Activated CD8-positive, alpha-beta memory T cell treated with anti-CD3 and anti-CD28 coated beads, Interleukin-2, amount 50 U/mL, for 1 hour (primary cell): ENCODE results near the gene ARHGDIA.

Source experiments
- DNase-seq: peaks from one replicate; pipeline ENCODE4 v3.0.0-alpha.2; 2020; ENCODE audit errors: extremely low read depth

ARHGDIA gene

DNA sequence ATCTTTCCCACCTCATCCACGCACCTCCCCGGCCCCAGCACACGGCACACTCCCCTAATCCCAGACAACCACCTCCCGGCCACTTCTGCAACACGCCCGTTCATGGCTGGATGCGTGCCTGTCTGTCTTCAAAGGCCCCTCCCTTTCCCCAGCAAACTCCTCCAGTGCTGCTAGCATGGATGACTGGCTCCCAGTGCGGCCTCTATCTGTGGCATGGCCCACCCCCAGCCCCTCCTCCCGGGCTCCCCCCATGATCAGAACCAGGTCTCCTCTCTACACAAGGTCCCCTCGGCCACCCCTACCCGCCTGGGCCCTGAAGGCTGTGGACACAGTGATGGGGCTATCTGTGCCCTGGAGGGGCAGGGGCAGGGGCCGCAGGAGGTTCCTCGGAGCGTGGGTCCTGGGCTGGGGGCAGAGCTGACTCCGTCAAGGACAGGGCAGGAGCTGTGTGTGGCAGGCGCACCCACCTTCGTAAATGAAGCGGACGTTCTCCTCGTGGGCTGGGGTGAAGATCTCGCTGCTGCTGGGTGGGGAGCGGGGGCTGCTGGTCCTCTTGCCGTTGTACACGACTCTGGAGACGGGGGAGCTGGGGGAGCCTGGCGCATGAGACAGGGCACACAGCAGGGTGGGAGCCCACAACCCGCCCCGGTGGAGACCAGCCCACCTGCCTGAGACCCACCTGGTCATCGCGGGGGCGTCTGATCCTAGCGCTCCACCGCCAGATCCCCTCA is 47.2 kb downstream of the ARHGDIA start:
- no peak for DNase-seq

DNA sequence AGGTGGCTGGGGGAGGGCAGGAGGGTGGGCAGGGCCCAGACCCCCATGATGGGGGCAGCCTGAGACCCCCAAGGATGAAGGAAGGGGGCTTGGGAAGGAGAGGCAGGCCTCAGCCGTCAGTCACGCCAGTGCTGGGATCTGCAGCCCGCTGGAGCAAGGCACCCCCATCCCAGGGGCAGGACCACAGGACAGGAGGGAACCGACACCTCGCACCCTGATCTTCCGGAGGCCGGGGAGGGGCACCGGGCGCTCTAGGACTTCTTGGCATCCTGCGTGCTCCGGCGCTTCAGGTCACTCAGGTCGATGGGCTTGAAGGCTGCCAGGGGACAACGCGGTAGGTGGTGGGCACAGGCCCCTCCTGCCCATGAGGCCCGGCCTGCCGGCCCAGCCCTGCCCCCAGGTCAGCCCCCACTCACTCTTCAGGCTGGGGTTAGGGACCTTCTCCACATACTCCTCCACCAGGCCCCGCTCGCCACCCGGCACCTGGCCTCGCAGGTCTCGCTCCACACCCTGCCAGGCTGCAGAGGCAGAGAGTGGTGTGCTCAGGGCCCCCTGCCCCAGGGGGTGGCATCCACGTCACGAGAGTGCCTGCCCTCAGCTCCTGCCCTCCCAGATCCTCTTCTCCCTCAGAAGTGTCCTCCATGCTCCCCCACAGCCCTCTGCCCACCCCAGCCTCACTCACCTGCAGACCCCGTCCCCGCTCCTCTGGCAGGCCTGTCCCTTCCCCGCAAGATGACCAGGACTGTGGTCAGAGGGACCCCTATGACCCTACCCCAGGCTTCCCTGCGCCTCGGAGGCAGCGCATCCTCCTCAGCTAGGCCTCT is 47.9 kb downstream of the ARHGDIA start:
- no peak for DNase-seq

DNA sequence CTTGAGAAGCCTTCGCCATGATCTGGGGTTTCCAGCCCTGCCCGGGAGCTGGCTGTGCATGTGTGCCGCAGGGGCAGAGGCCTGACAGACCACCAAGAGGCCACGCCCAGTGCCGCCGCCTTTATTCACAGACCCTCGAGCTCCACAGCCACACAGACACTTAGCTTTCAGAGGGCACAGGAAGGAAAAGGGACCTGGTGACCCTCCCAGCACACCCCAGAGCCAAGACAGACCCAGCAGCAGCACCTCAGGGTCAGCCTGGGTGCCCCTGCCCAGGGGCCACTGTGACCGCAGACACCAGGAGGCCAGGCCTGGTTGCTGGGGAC is 48.9 kb downstream of the ARHGDIA start:
- DNase-seq: no peak

DNA sequence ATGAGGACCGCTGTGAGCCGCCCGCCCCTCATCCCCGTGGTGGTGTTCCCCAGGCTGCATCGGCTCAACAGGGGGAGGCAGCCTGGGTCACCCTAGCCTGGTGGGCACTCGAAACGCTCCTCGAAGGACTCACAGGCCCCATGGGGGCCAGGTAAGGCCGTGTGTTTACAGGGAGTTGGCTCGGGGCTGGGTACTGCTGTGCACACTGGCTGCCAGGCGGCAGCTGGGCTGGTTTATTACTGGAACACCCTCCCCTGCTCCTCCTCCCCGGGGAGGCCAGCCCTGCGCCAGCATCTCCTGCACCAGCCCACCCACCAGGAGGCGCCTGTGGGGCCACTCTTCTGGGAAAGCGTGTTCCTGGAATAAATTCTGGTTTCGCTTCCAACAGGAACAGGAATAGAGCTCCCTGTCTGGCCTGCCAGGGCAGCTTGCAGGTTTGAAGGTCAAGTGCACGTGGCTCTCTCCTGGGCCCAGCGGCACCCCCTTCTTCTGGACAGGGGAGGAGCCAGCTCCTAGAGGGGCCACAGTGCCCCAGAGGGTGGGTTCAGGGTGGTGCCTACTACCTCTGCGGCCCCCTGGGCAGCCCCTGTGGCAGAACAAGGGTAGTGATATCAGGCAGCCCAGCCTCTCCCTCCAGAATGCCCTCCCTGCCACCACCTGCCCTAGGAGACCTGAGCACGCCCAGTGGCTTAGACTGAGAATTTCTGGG is 49.4 kb downstream of the ARHGDIA start:
- DNase-seq: no peak

- DNase-seq: no peak
These were observed 50.0 kb downstream of the ARHGDIA start for GRCh38 chr17:81821147-81821546.

DNA sequence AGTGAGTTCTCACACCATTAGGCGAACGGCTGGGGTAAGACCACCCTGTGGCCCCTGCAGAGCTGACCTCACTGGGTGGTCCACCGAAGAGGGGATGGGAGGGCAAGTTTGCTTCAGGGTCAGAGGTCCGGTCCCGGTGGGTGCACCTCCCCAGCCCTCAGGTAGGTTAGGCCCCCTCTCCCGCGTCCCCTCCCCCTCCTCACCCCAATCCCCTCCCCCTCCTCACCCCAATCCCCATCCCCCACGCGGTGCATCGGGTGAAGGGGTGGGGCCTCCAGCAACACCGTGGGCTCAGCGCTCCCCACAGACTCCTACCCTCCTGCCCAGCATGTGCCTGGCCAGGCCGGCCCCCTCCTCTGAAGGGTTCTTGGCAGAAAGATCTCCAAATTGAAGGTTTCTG is 51.4 kb downstream of the ARHGDIA start:
- DNase-seq: no peak

DNA sequence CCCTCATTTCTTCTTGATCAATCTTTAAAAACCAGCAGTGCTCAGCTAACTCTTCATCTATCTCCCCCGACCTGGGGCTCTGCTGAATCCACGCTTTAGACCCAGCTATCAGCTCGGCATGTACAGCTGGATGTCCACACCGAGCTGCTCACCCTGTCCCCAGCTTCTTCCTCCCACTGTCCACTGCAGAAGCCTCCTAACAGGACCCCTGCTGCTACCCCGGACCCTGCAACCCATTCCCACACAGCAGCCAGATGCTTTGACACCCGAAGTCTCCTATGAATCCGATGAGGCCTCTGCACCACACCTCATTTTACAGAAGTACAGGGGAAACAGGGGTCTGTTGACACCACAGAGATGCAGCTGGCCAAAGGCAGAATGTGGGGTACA is 53.4 kb downstream of the ARHGDIA start:
- DNase-seq: no peak
